Skeletal muscle tissue (tissue), 4 donors: ENCODE results near the gene RAD51AP1. TPM values are rescaled to one million over a fixed set of nuclear protein-coding genes. Genes with fewer than 3 reads are reported as not detected.

Experiments used
- H3K27ac ChIP-seq: one replicate; pipeline ENCODE4 v1.7.0; 2013; ENCODE audit warnings: mild to moderate bottlenecking, low read depth, low read length, inconsistent platforms
- H3K27me3 ChIP-seq, 3 donors: one replicate each; pipeline ENCODE4 v1.7.0; 2013; ENCODE audit warnings: low read length in 3 of 3; ENCODE audit not compliant: control insufficient read depth in 3 of 3, insufficient read depth in 3 of 3
- H3K36me3 ChIP-seq, 3 donors: one replicate each; pipeline ENCODE4 v1.7.0; 2013; ENCODE audit warnings: low read length in 3 of 3; ENCODE audit not compliant: control insufficient read depth in 3 of 3, insufficient read depth in 3 of 3
- H3K4me1 ChIP-seq, 3 donors: one replicate each; pipeline ENCODE4 v1.7.0; 2013; ENCODE audit warnings: low read length in 3 of 3, mild to moderate bottlenecking in 3 of 3; ENCODE audit not compliant: control insufficient read depth in 3 of 3, insufficient read depth in 3 of 3
- H3K4me3 ChIP-seq, 3 donors: one replicate each; pipeline ENCODE4 v1.7.0; 2013; ENCODE audit warnings: low read length in 3 of 3
- H3K9ac ChIP-seq, 3 donors: one replicate each; pipeline ENCODE4 v1.7.0; 2013; ENCODE audit warnings: low read length in 3 of 3, mild to moderate bottlenecking in 3 of 3, moderate library complexity in 2 of 3, low read depth in 1 of 3
- H3K9me3 ChIP-seq, 3 donors: one replicate each; pipeline ENCODE4 v1.7.0; 2013; ENCODE audit warnings: low read length in 3 of 3; ENCODE audit not compliant: control insufficient read depth in 3 of 3
- total RNA-seq: library from RNA; depleted of rRNA; stranded (reverse); fragments of >200 nt; gene quantifications from one replicate; pipeline ENCODE4 v1.2.3, GENCODE V29; 2014
- donor health status: Osteomylitis.

Gene RAD51AP1
- total RNA-seq, 1 donor from 2014 or later, result 4.2 TPM

GRCh38 chr12:4563336-4563735 is 24.6 kb downstream of the RAD51AP1 start:
- no peaks in the 10 kb centered on the region for H3K36me3 ChIP-seq
- no peak overlapping the region for H3K9ac ChIP-seq
- H3K4me3 ChIP-seq, result no peak overlapping the region
- peaks cover 13 to 19% (median 17%) of the 10 kb centered on the region in 3 donors for H3K27me3 ChIP-seq
- no peak overlapping the region for H3K27ac ChIP-seq
- H3K4me1 ChIP-seq, result peaks cover 4 to 10% (median 7%) of the 10 kb centered on the region in 3 donors
- no peaks in the 10 kb centered on the region for H3K9me3 ChIP-seq

- H3K9ac ChIP-seq, result no peak overlapping the region
- H3K4me3 ChIP-seq, result no peak overlapping the region
- peaks cover 4 to 10% (median 7%) of the 10 kb centered on the region in 3 donors for H3K4me1 ChIP-seq
- H3K9me3 ChIP-seq, result no peaks in the 10 kb centered on the region
- no peak overlapping the region for H3K27ac ChIP-seq
- peaks cover 13 to 19% (median 17%) of the 10 kb centered on the region in 3 donors for H3K27me3 ChIP-seq
- H3K36me3 ChIP-seq, result no peaks in the 10 kb centered on the region
Observed at GRCh38 chr12:4564818-4565217, 26.1 kb downstream of the RAD51AP1 start.

DNA sequence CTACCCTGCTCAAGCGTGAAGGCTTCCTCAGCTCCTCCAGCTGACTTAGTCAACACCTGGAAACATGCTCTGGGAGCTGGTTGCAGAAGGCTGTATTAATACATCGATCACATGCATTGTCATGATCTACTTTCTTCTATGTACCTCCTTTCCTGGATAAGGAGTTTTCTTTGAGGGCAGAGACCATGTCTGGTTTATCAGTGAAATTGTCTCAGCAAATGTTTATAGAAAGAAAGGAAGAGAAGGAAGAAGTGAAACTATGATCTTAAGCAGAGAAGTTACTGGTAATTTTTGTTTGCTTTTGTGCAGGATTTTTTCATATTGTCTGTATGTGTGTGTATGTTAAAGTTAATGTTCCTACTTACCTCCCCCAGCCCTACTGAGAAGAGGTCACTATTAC is 27.8 kb downstream of the RAD51AP1 start:
- H3K9ac ChIP-seq, result no peak overlapping the region
- no peak overlapping the region for H3K4me3 ChIP-seq
- H3K9me3 ChIP-seq, result no peaks in the 10 kb centered on the region
- H3K27ac ChIP-seq, result no peak overlapping the region
- H3K4me1 ChIP-seq, result peaks cover 4 to 10% (median 7%) of the 10 kb centered on the region in 3 donors
- H3K36me3 ChIP-seq, result no peaks in the 10 kb centered on the region
- H3K27me3 ChIP-seq, result peaks cover 13 to 19% (median 17%) of the 10 kb centered on the region in 3 donors

DNA sequence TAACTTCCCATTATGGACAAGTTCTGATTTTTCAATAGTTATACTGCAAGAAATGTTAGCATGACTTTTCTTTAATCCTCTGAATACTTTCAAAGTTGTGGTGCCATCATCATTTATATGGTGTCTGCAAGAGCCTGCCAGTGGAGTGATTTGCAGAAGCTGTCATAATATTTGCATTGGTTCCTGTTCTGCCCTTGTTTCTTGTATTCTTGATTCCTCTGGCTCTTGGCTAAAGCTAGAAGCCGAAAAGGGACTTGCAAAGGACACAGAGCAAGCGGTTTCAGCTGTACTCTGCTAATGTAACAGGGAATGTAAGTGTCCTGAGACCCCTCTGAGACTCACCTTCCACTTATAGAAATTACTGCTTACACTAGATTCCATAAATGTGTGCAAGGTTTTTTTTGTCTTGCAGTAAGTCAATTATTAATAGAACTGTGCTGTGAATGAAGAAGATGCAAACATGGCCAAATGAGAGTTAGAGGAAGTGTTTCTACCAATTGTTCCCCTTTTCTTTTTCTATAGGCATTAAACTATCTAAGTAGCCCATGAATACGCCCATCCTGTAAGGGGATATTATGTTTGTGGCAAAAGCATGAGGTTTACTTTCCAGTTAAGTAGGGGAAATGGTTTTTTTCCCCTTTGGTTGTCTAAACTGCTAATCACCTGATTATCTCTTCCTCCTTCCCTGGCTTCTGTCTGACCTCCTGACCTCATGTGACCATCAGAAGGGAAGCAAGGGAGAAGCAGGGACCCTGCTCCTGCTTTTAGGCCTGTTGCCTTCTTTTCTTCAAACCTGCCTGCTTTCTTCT is 28.6 kb downstream of the RAD51AP1 start:
- H3K36me3 ChIP-seq, result no peaks in the 10 kb centered on the region
- H3K4me1 ChIP-seq, result peaks cover 2 to 5% (median 4%) of the 10 kb centered on the region in 3 donors
- no peaks in the 10 kb centered on the region for H3K9me3 ChIP-seq
- peak overlapping the region; percentile 67 for H3K27ac ChIP-seq
- peaks cover 12 to 16% (median 13%) of the 10 kb centered on the region in 3 donors for H3K27me3 ChIP-seq
- H3K4me3 ChIP-seq, result no peak overlapping the region
- no peak overlapping the region for H3K9ac ChIP-seq

GRCh38 chr12:4569261-4569660 is 30.6 kb downstream of the RAD51AP1 start:
- Histone ChIP-seq H3K4me3 (no peak overlapping the region), H3K9ac (no peak overlapping the region), H3K27me3 (peaks cover 0 to 4% (median 3%) of the 10 kb centered on the region in 3 donors), H3K27ac (no peak overlapping the region), H3K36me3 (no peaks in the 10 kb centered on the region), H3K4me1 (no peaks in the 10 kb centered on the region), H3K9me3 (no peaks in the 10 kb centered on the region)

DNA sequence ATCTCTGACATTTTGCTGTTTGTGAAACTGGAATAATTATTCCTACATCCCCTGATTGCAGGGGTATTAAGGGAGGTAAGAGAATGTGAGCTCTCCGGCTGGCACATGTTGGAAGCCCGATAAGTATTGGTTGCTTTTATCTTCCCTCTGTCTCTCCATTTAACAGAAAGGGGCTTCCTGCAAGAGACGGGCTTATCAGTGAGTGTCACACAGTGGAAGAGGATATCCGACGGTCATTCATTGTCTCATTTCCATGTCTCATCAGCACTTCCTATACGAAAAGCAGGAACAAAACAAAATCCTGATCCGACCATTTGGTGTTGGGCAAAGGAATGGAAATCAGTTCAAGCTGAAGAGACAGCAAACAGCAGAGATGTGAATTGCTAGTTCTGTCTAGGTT is 34.0 kb downstream of the RAD51AP1 start:
- H3K27ac ChIP-seq, result no peak overlapping the region

DNA sequence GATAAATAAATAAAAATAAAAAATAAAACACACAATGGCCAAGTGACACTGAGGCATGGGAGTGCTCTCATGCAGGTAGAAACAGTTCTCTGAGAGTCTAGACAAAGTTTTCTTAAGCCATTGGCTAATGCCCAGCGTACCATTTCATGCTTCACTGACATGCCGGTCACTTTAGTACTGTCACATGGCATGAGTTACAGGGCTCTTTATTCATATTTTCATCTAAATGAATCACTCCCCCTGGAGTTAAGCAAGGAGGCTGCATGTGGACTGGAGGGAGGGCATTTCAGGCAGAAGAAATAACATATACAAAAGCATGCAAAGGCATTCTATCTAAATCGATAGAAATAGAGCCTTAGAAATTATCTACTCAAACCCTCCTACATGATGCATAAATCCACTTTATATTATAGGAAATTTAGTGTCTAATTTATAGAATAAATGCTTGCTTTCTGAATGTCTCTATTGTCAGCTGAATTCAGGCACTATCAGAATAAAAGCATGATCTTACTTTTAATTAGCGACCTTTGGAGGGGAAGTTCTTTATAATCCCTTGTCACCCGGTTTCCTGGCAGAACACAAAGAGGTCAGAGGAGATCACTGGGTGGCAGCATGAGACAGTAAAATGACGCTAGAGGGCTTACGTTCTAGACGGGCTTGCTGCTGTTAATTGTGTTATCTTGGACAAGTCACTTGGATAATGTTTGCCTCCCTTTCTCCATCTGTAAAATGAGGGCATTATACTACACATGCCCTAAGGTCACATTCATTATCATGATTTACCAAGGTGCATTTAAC is 40.8 kb downstream of the RAD51AP1 start:
- no peaks in the 10 kb centered on the region for H3K9me3 ChIP-seq
- H3K4me3 ChIP-seq, result no peak overlapping the region
- H3K27ac ChIP-seq, result no peak overlapping the region
- no peaks in the 10 kb centered on the region for H3K36me3 ChIP-seq
- no peak overlapping the region for H3K9ac ChIP-seq
- no peaks in the 10 kb centered on the region for H3K4me1 ChIP-seq
- H3K27me3 ChIP-seq, result peaks cover 0 to 6% (median 3%) of the 10 kb centered on the region in 3 donors

More for the DNA sequence above, 34.0 kb downstream of the RAD51AP1 start:
- Histone ChIP-seq H3K9me3 (no peaks in the 10 kb centered on the region), H3K36me3 (no peaks in the 10 kb centered on the region), H3K4me1 (no peaks in the 10 kb centered on the region), H3K4me3 (no peak overlapping the region), H3K9ac (no peak overlapping the region), H3K27me3 (no peaks in the 10 kb centered on the region)

DNA sequence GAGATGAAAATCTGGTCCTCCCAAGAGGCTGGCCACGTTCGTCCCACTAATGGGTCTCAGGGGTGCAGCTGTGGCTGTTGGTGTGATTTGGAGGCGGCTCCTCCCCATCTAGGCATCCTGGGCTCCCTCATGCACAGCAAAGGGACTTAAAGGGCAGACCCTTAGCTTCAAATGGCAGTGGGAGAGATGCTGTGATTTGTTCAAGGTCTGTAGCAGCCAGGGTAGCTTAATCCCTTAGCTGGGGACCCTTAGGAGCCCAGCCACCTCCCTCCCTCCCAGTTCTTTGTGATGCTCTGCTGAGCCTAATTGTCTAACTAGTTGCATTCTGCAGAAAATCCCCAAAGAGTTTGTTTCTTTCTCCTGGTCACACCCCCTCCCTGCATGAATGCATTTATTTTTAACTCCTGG is 41.6 kb downstream of the RAD51AP1 start:
- Histone ChIP-seq H3K27ac (no peak overlapping the region), H3K9me3 (no peaks in the 10 kb centered on the region), H3K9ac (no peak overlapping the region), H3K36me3 (no peaks in the 10 kb centered on the region), H3K27me3 (peaks cover 0 to 12% (median 3%) of the 10 kb centered on the region in 3 donors), H3K4me1 (no peaks in the 10 kb centered on the region), H3K4me3 (no peak overlapping the region)

DNA sequence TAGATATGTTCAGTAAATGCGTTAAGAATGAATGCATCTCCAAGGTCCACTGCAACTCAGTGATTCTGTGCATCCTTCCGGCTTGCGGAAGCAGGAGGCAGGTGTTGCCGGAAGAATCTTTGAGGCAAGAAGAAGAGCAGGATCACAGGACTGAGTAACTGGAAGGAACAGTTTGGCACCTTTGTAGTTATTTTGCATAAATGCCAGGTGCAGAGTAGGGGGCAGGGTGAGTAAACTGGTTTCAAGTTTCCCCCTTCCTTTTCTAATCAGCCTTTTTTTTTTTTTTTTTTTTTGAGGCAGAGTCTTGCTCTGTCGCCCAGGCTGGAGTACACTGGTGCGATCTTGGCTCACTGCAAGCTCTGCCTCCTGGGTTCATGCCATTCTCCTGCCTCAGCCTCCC is 45.6 kb downstream of the RAD51AP1 start:
- no peaks in the 10 kb centered on the region for H3K9me3 ChIP-seq
- peaks cover 3 to 19% (median 4%) of the 10 kb centered on the region in 3 donors for H3K27me3 ChIP-seq
- H3K9ac ChIP-seq, result no peak overlapping the region
- no peak overlapping the region for H3K27ac ChIP-seq
- H3K36me3 ChIP-seq, result no peaks in the 10 kb centered on the region
- no peaks in the 10 kb centered on the region for H3K4me1 ChIP-seq
- H3K4me3 ChIP-seq, result no peak overlapping the region

DNA sequence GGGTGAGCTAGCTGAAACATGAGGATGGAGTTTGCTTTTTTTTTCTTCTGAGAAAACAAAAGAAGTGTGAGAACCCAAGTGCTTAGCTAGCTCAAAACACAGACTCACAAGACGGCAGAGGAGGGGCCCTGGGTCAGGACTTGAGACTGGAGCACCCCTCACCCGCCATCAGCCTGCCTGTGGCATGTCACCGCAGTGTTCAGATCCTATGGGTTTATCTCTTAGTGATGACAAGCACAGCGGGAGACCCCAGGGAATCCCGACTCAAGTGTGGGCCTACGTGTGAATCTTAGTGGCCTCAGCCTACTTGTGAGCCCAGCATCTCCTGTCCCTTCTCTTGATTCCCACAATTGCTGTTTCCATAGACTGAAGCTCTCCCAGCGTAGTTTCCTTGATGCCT is 46.2 kb downstream of the RAD51AP1 start:
- H3K27me3 ChIP-seq, result peaks cover 3 to 18% (median 4%) of the 10 kb centered on the region in 3 donors
- H3K9ac ChIP-seq, result no peak overlapping the region
- no peak overlapping the region for H3K27ac ChIP-seq
- no peaks in the 10 kb centered on the region for H3K4me1 ChIP-seq
- H3K4me3 ChIP-seq, result no peak overlapping the region
- H3K9me3 ChIP-seq, result no peaks in the 10 kb centered on the region
- no peaks in the 10 kb centered on the region for H3K36me3 ChIP-seq
